ENCODE data around the gene RAB4B.
"Not testable (repeated sequence)": the region's sequence is repeated elsewhere in the genome, so short reads cannot be mapped to it uniquely, and the experiment has no call there.

The RAB4B gene

DNA sequence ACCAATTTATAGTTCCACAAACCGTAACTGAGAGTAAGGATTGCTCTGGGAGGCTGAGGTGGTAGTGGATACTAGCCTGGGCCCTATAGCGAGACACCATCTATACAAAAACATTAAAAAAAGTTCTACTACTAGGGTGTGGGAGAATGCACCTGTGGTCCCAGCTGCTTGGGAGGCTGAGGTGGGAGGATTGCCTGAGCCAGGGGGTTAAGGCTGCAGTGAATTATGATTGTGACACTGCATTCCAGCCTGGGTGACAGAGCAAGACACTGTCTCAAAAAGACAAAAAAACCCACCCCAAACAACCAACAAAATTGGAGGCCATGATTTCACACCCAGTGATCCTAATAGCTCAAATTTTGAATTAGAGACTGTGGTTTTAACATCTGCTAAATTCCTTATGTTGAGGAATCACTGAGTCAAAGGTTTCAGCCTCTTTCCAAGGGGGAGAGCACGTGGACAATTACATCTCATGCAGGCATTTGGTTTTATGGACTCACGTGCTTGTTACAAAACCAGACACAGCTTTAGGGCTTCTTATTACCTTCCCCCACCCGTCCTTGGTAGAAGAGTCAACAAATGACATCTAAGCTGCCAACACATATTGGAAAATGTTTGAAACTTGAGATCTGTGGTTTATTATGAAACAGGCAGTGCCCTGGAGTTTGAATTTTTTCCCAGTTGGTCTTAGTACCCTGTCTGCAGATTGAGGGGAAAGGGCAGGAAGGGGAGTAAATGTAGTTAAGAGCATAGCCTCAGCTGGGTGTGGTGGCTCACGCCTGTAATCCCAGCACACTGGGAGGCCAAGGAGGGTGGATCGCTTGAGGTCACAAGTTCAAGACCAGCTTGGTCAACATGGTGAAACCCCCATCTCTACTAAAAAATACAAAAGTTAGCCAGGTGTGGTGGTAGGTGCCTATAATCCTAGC is 53.7 kb downstream of the RAB4B start:
- H3K36me3 ChIP-seq (ENCODE audit: control insufficient read depth, insufficient read depth, low read length): no peaks in the 10 kb centered on the region
- no peak overlapping the region for H3K4me3 ChIP-seq (ENCODE audit: insufficient read depth, low read depth, low read length, poor library complexity, severe bottlenecking)
- no peak for DNase-seq
- H3K27me3 ChIP-seq (replicated peaks; ENCODE audit: control insufficient read depth, insufficient read depth, low read length, poor library complexity, severe bottlenecking): no peaks in the 10 kb centered on the region
- no peak overlapping the region for H3K27ac ChIP-seq (ENCODE audit: insufficient read depth, low read length, poor library complexity, severe bottlenecking)
- no peaks in the 10 kb centered on the region for H3K9me3 ChIP-seq (ENCODE audit: control insufficient read depth, low read length)
- peaks cover 3% of the 10 kb centered on the region for H3K4me1 ChIP-seq (ENCODE audit: control insufficient read depth, insufficient read depth, low read length, poor library complexity, severe bottlenecking)

DNA sequence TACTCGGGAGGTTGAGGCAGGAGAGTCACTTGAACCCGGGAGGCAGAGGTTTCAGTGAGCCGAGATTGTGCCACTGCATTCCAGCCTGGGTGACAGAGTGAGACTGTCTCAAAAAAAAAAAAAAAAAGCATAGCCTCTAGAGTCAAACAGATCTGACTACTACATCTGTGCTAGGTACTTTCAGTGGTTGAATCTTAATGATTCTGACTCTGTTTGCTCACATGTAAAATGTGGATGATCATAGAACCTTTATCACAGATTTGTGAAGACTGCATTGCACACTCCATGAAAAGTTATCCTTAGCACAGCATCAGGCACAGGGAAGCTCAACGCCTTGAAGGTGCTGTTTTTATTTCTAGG is 54.4 kb downstream of the RAB4B start:
- H3K27me3 ChIP-seq (replicated peaks; ENCODE audit: control insufficient read depth, insufficient read depth, low read length, poor library complexity, severe bottlenecking); H3K4me1 ChIP-seq (ENCODE audit: control insufficient read depth, insufficient read depth, low read length, poor library complexity, severe bottlenecking); H3K4me3 ChIP-seq (ENCODE audit: insufficient read depth, low read depth, low read length, poor library complexity, severe bottlenecking); H3K36me3 ChIP-seq (ENCODE audit: control insufficient read depth, insufficient read depth, low read length); H3K9me3 ChIP-seq (ENCODE audit: control insufficient read depth, low read length); H3K27ac ChIP-seq (ENCODE audit: insufficient read depth, low read length, poor library complexity, severe bottlenecking); DNase-seq: not testable (repeated sequence)

DNA sequence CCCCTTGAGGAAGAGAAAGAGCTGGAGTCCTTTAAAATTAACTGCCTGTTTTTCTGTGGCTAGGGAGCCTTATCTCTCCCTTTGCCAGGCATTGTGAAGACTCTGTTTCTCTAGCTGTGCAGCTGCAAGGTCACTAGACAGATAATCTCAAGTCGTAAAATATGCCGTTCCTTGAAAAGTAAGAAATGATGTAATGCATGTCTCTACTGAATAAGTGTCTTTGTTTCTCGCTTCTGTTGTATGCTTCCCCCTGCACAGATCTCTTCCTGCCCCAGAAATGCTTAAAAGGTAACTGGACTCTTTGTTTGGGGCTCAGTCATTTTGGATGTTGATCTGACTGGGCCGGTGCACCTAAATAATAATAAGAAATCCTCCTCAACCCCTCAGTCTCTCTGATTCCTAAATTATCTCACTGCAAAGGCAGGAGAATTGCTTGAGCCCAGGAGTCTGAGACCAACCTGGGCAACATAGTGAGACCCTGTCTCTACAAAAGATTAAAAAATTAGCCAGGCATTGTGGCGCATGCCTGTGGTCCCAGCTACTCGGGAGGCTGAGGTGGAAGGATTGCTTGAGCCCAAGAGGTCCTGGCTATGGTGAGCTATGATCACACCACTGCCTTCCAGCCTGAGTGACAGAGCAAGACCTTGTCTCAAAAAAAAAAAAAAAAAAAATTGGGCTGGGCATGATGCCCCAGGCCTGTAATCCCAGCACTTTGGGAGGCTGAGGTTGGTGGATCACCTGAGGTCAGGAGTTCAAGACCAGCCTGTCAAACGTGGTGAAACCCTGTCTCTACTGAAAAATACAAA is 55.9 kb downstream of the RAB4B start:
- H3K4me3 ChIP-seq (ENCODE audit: insufficient read depth, low read depth, low read length, poor library complexity, severe bottlenecking); H3K27me3 ChIP-seq (replicated peaks; ENCODE audit: control insufficient read depth, insufficient read depth, low read length, poor library complexity, severe bottlenecking); DNase-seq; H3K4me1 ChIP-seq (ENCODE audit: control insufficient read depth, insufficient read depth, low read length, poor library complexity, severe bottlenecking); H3K27ac ChIP-seq (ENCODE audit: insufficient read depth, low read length, poor library complexity, severe bottlenecking); H3K9me3 ChIP-seq (ENCODE audit: control insufficient read depth, low read length); H3K36me3 ChIP-seq (ENCODE audit: control insufficient read depth, insufficient read depth, low read length): not testable (repeated sequence)

DNA sequence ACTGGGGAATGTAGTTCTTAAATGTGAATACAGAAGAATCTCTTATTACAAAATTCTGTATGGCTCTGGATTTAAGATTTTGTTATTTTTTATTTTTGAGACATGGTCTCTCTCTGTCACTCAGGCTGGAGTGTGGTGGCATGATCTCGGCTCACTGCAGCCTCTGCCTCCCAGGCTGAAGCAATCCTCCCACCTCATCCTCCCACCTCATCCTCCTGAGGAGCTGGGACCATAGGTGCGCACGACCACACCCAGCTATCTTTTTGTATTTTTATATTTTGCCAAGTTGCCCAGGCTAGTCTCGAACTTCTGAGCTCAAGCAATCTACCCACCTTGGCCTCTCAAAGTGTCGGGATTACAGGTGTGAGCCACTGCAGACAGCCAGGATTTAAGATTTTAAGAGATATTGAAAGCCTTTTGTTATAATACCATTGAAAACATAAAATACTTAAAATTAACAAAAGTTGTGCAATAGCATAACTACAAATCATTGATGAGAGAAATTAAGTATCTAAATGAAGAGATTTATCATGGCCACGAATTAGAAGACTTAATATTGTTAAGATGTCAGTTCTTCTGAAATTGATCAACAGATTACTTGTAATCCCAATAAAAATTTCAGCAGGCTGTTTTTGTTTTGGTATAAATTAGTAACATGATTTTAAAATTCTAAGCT is 58.8 kb downstream of the RAB4B start:
- no peak for DNase-seq
- no peak overlapping the region for H3K27ac ChIP-seq (ENCODE audit: insufficient read depth, low read length, poor library complexity, severe bottlenecking)

DNA sequence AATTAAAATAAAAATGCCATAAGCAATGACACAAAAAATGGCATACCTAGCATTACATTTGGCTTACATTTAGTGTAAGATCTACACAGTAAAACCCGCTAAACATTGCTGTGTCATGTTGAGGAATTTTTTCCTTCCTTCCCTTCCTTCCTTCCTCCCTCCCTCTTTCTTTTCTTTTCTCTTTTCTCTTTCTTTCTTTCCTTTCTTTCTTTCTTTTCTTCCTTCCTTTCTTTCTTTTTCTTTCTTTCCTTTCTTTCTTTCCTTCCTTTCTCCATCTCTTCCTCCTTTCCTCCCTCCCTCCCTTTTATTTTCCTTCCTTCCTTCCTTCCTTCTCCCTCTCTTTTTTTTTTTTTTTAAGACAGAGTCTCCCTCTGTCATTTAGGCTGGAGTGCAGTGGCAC is 60.4 kb downstream of the RAB4B start:
- H3K27me3 ChIP-seq (replicated peaks; ENCODE audit: control insufficient read depth, insufficient read depth, low read length, poor library complexity, severe bottlenecking); H3K4me3 ChIP-seq (ENCODE audit: insufficient read depth, low read depth, low read length, poor library complexity, severe bottlenecking); H3K27ac ChIP-seq (ENCODE audit: insufficient read depth, low read length, poor library complexity, severe bottlenecking); H3K9me3 ChIP-seq (ENCODE audit: control insufficient read depth, low read length); DNase-seq; H3K4me1 ChIP-seq (ENCODE audit: control insufficient read depth, insufficient read depth, low read length, poor library complexity, severe bottlenecking); H3K36me3 ChIP-seq (ENCODE audit: control insufficient read depth, insufficient read depth, low read length): not testable (repeated sequence)

More for the DNA sequence above, 58.8 kb downstream of the RAB4B start:
- H3K36me3 ChIP-seq (ENCODE audit: control insufficient read depth, insufficient read depth, low read length): no peaks in the 10 kb centered on the region
- no peaks in the 10 kb centered on the region for H3K4me1 ChIP-seq (ENCODE audit: control insufficient read depth, insufficient read depth, low read length, poor library complexity, severe bottlenecking)
- H3K4me3 ChIP-seq (ENCODE audit: insufficient read depth, low read depth, low read length, poor library complexity, severe bottlenecking): no peak overlapping the region
- no peaks in the 10 kb centered on the region for H3K9me3 ChIP-seq (ENCODE audit: control insufficient read depth, low read length)
- H3K27me3 ChIP-seq (replicated peaks; ENCODE audit: control insufficient read depth, insufficient read depth, low read length, poor library complexity, severe bottlenecking): no peaks in the 10 kb centered on the region

DNA sequence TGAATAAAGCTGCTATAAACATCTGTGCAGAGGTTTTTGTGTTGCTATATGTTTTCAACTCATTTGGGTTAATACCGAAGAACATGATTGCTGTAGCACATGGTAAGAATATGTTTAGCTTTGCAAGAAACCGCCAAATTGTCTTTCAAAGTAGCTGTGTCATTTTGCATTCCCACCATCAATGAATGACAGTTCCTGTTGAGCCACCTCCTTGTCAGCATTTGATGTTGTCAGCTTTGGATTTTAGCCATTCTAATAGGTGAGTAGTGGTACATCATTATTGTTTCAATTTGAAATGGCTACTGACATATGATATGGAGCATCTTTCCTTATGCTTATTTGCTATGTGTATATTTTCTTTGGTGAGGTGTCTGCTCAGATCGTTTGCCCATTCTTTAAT is 64.0 kb downstream of the RAB4B start:
- not testable (repeated sequence) for H3K36me3 ChIP-seq (ENCODE audit: control insufficient read depth, insufficient read depth, low read length); H3K27me3 ChIP-seq (replicated peaks; ENCODE audit: control insufficient read depth, insufficient read depth, low read length, poor library complexity, severe bottlenecking); H3K9me3 ChIP-seq (ENCODE audit: control insufficient read depth, low read length); DNase-seq; H3K27ac ChIP-seq (ENCODE audit: insufficient read depth, low read length, poor library complexity, severe bottlenecking); H3K4me3 ChIP-seq (ENCODE audit: insufficient read depth, low read depth, low read length, poor library complexity, severe bottlenecking); H3K4me1 ChIP-seq (ENCODE audit: control insufficient read depth, insufficient read depth, low read length, poor library complexity, severe bottlenecking)

DNA sequence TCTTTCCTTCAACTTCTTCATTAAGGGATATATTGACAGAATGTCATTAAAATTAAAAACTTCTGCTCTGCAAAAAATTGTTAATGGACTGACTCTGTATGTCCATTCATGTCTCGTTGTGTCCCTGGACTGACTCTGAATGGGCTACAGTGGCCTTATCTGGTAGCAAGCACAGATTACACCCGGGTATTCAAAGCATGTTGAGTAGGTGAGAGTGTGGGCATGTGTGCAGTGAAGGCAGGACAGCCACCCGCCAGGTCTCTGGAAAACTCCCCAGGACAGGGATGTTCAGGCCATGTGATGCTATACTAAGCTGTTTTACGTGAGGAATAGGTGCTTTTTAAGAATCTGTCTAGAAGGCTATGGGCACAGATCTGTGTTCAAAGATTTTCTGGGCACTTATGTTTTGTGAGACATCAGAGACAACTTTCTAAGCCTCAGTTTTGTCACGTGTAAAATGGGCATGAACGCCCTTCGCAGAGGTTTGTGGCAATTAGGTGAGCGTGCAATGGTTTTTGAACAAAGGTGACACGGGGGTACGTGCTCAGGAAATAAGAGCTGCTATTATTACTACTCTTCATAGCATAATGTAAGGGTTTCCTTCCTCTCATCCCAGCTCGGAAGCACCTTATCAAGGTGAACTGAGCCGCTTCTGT is 65.1 kb downstream of the RAB4B start:
- not testable (repeated sequence) for H3K36me3 ChIP-seq (ENCODE audit: control insufficient read depth, insufficient read depth, low read length); H3K27ac ChIP-seq (ENCODE audit: insufficient read depth, low read length, poor library complexity, severe bottlenecking); H3K4me3 ChIP-seq (ENCODE audit: insufficient read depth, low read depth, low read length, poor library complexity, severe bottlenecking); H3K9me3 ChIP-seq (ENCODE audit: control insufficient read depth, low read length); H3K27me3 ChIP-seq (replicated peaks; ENCODE audit: control insufficient read depth, insufficient read depth, low read length, poor library complexity, severe bottlenecking); DNase-seq; H3K4me1 ChIP-seq (ENCODE audit: control insufficient read depth, insufficient read depth, low read length, poor library complexity, severe bottlenecking)

DNA sequence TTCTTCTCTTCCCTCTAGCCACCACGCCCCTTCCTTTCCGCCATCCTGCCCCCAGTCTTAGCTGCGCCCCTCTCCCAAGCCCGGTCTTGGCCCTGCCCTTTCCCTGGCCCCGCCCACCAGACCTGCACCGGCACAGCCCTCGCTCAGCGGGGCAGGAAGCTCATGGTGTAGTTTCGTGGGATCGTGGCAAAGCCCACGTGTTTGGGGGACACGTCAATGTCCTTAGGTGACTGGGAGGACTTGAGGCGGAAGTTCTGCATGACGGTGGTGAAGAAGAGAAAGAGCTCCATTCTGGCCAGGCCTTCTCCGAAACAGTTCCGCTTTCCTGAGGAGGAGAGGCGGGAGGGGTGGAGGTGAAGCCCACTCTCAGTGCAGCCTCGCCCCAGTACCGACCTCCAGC is 65.6 kb downstream of the RAB4B start:
- DNase-seq: peak; percentile 61 to 79 (median 62)
- H3K4me3 ChIP-seq (ENCODE audit: insufficient read depth, low read depth, low read length, poor library complexity, severe bottlenecking): not testable (repeated sequence)

More for the DNA sequence above, 65.6 kb downstream of the RAB4B start:
- not testable (repeated sequence) for H3K27me3 ChIP-seq (replicated peaks; ENCODE audit: control insufficient read depth, insufficient read depth, low read length, poor library complexity, severe bottlenecking); H3K4me1 ChIP-seq (ENCODE audit: control insufficient read depth, insufficient read depth, low read length, poor library complexity, severe bottlenecking); H3K36me3 ChIP-seq (ENCODE audit: control insufficient read depth, insufficient read depth, low read length); H3K9me3 ChIP-seq (ENCODE audit: control insufficient read depth, low read length); H3K27ac ChIP-seq (ENCODE audit: insufficient read depth, low read length, poor library complexity, severe bottlenecking)
